ENCODE data around the gene LCOR. TPM values are rescaled to one million over a fixed set of nuclear protein-coding genes. Genes with fewer than 3 reads are reported as not detected.
"Not testable (repeated sequence)": the region's sequence is repeated elsewhere in the genome, so short reads cannot be mapped to it uniquely, and the experiment has no call there.

Gene LCOR
- total RNA-seq, 4 donors from 2014 or later = 7.7 to 2,027 (median 132) TPM

DNA sequence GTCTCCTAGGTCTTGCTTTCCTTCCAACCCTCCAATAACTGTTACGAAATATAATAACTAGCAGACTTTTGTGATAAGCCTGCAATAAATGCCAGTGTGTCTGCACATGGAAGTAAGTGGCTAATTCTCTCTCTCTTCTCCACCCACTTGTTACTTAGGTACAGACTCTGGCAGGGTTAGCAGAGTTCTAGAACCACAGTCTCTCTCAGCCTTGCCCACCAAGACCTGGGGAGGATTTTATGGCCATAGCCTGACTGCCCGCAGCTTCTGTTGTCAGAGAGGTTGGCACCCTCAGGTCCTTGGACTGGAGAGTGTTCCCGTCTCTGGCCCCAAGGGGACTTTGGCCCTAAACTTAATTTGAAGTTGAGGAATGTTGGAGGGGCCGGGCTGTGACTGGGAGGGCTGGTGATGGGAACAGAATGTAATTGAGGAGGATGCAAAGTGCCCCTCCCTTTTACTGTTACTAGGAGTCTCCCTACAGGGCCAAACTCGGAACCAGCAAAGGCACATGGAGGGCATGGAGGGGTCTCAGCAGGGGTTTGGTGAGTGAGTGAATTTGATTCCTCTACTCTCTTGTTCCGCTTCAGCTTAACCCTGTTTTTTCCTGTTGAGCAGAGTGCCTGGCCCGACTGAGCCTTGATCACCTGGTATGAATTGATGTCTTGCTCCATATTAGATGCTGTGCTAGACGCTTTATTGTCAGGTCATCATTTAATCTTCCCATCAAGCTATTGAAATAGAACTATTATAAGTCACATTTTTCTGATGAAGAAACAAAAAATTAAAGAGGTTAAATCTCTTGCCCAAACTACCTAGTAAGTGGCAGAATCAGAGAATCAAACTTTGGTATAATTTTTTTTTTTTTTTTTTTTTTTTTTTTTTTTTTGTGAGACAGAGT lies 37.0 kb upstream of the LCOR start:
- DNase-seq = no peak
- H3K27me3 ChIP-seq = no peaks in the 10 kb centered on the region
- H3K9me3 ChIP-seq = no peaks in the 10 kb centered on the region
- no peak for TF ChIP-seq POLR2A (IDR thresholded peaks at IDR 0.05)
- no peak for TF ChIP-seq CTCF (IDR thresholded peaks at IDR 0.05)
- no peaks in the 10 kb centered on the region for H3K36me3 ChIP-seq
- no peak overlapping the region for H3K4me3 ChIP-seq
- H3K4me1 ChIP-seq = no peaks in the 10 kb centered on the region
- intact Hi-C loops (cut with DNase I; ENCODE audit: low total_unique reads) = no loop called here
- H3K27ac ChIP-seq = no peak overlapping the region

DNA sequence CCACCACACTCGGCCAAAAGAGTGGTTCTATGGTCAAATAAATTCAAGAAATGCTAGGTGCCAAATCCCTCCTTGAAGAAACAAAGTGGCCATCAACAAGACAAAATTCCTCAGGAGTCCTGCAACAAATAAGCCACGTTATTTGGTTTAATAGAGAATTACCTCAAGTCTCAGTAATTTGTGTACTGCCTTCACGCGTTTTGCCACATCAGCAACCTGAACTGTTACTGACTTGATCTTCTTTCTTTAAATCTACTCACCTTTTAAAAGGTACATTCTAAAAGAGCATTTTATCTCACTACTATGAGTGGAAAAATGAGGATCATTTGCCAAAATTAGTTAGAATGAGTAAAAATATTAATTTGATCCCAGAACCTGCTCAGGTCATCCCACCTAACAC lies 34.6 kb upstream of the LCOR start:
- no peaks in the 10 kb centered on the region for H3K9me3 ChIP-seq
- no peaks in the 10 kb centered on the region for H3K4me1 ChIP-seq
- intact Hi-C loops (cut with DNase I; ENCODE audit: low total_unique reads) = no loop called here
- no peak overlapping the region for H3K4me3 ChIP-seq
- no peaks in the 10 kb centered on the region for H3K36me3 ChIP-seq
- DNase-seq = no peak
- no peak overlapping the region for H3K27ac ChIP-seq
- TF ChIP-seq POLR2A (IDR thresholded peaks at IDR 0.05) = no peak
- no peak for TF ChIP-seq CTCF (IDR thresholded peaks at IDR 0.05)
- H3K27me3 ChIP-seq = no peaks in the 10 kb centered on the region

DNA sequence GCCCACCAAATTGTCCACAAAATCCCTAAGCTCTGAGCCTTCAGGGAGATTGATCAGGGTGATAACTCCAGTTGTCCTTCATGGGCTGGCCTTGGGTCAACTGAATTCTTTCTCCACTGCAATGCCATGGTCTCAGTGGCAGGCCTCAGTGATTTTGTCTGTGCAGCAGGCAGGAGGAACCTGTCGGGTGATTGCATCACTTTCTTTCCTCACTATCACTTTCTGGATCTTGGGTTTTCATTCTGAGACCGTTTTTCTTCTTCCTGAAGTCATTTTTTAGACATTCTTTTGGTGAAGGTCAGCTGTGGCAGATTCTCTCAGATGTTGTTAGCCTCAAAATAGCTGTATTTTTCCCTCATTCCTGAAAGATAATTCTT lies 28.8 kb upstream of the LCOR start:
- Histone ChIP-seq H3K27me3 (no peaks in the 10 kb centered on the region), H3K4me1 (no peaks in the 10 kb centered on the region), H3K9me3 (no peaks in the 10 kb centered on the region), H3K27ac (no peak overlapping the region), H3K36me3 (no peaks in the 10 kb centered on the region), H3K4me3 (no peak overlapping the region)
- no peak for TF ChIP-seq CTCF (IDR thresholded peaks at IDR 0.05)
- intact Hi-C loops (cut with DNase I; ENCODE audit: low total_unique reads) = no loop called here
- no peak for DNase-seq

GRCh38 chr10:96814264-96814663 lies 17.8 kb upstream of the LCOR start:
- Histone ChIP-seq H3K4me1 (no peaks in the 10 kb centered on the region), H3K36me3 (no peaks in the 10 kb centered on the region), H3K27ac (no peak overlapping the region), H3K9me3 (no peaks in the 10 kb centered on the region), H3K27me3 (no peaks in the 10 kb centered on the region), H3K4me3 (no peak overlapping the region)
- DNase-seq = no peak
- intact Hi-C loops (cut with DNase I; ENCODE audit: low total_unique reads) = no loop called here
- no peak for TF ChIP-seq POLR2A (IDR thresholded peaks at IDR 0.05)

- H3K27ac ChIP-seq; DNase-seq; H3K4me1 ChIP-seq; H3K36me3 ChIP-seq; H3K9me3 ChIP-seq; H3K4me3 ChIP-seq; intact Hi-C loops (cut with DNase I; ENCODE audit: low total_unique reads); H3K27me3 ChIP-seq: not testable (repeated sequence)
Measured at GRCh38 chr10:96818971-96819370, 13.1 kb upstream of the LCOR start.

GRCh38 chr10:96820765-96821164 lies 11.3 kb upstream of the LCOR start:
- TF ChIP-seq CTCF (IDR thresholded peaks at IDR 0.05) (no peak), POLR2A (IDR thresholded peaks at IDR 0.05) (no peak)
- intact Hi-C loops (cut with DNase I; ENCODE audit: low total_unique reads) = no loop called here
- DNase-seq = no peak
- Histone ChIP-seq H3K9me3 (no peaks in the 10 kb centered on the region), H3K27ac (no peak overlapping the region), H3K36me3 (no peaks in the 10 kb centered on the region), H3K4me1 (no peaks in the 10 kb centered on the region), H3K27me3 (no peaks in the 10 kb centered on the region), H3K4me3 (no peak overlapping the region)
